ENCODE measurements around the gene SNX15.

GRCh38 chr11:65026810-65027209 is 429 bp upstream of the SNX15 start:
- TF ChIP-seq, protein P1, sequence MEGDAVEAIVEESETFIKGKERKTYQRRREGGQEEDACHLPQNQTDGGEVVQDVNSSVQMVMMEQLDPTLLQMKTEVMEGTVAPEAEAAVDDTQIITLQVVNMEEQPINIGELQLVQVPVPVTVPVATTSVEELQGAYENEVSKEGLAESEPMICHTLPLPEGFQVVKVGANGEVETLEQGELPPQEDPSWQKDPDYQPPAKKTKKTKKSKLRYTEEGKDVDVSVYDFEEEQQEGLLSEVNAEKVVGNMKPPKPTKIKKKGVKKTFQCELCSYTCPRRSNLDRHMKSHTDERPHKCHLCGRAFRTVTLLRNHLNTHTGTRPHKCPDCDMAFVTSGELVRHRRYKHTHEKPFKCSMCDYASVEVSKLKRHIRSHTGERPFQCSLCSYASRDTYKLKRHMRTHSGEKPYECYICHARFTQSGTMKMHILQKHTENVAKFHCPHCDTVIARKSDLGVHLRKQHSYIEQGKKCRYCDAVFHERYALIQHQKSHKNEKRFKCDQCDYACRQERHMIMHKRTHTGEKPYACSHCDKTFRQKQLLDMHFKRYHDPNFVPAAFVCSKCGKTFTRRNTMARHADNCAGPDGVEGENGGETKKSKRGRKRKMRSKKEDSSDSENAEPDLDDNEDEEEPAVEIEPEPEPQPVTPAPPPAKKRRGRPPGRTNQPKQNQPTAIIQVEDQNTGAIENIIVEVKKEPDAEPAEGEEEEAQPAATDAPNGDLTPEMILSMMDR (IDR thresholded peaks at IDR 0.05): no peak
- no peak for TF ChIP-seq POLR2A (IDR thresholded peaks at IDR 0.05)

Measured in adrenal gland (tissue), 5 donors.